ENCODE data around the gene VPS4B.
"Not testable (repeated sequence)": the region's sequence is repeated elsewhere in the genome, so short reads cannot be mapped to it uniquely, and the experiment has no call there.

Gene VPS4B

DNA sequence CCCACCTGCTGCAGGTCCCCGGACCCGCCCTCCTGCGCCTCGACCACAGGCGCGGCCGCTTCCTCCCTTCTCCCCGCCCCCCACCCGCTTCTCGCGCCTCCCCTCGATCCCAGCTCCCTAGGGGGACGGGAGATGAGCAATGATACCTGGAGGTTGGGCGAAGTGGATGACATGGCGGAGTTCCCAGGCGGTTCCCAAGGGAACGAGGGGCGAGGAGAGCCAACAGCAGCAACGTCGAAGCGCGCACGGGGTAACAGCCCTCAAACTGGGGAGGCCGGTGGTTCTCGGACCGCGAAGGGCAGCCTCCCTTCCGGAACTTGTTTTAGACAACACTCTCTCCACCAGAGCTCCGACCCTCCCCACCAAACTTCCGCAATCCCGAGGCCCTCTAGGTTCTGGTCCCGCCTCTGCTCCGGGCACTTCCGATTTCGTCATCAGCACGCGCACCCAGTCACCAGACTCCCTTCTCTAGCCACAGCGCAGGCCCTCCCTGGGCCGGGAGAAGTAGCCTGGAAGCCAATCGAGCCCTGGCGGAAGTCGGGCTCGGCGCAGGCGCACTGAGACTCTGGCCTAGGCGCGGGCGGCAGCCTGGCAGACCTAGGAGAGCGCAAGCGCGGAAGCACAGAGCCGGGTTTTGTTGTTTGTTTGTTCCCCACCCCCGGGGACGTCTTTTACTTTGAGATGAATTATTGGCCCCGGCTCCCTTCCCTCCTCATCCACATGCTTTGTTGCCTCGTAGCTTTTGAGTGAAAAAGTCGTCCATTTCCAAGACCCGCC, at the start of gene VPS4B:
Gene VPS4B, minus strand, starts transcription at position 390 of the 777 bp plus-strand sequence. Its CDS starts 217 bp downstream, at position 173.
- DNase-seq (ENCODE audit: low spot score), result peak; percentile 99

DNA sequence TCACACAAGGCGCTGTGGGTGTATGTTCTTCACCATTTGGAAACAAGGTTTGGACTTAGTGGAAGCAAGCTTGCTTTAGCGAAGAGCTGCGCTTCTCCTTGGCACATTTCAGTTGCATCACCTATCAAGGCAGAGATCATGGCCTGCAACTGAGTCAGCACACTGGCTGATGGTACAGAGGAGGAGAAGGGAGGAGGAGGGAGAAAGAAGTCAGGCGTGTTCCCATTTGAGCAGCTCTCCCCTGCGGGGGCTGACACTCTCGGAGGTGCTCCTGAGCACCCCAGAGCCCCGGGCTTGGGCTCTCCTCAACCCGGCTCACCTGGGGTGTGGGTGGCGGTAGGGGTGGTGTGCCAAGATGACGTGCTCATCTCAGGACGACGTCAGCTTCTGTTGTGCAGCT, 48.5 kb upstream of the VPS4B start:
- DNase-seq (ENCODE audit: low spot score), result no peak

- no peak for DNase-seq (ENCODE audit: low spot score)
Measured at GRCh38 chr18:63468575-63468974, 46.3 kb upstream of the VPS4B start.

DNA sequence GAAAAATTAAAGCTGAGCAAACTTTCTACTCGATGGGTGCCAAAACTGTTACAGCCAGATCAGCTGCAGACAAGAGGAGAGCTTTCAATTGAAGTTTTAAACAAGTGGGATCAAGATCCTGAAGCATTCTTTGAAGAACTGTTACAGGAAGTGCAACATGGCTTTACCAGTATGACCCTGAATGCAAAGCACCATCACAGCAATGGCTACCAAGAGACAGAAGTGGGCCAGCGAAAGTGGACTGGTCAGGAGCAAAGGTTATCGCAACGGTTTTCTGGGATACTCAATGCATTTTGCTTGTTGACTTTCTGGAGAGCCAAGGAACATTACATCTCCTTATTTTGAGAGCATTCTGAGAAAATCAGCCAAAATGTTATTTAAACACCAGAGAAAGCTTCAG, 45.4 kb upstream of the VPS4B start:
- no peak for DNase-seq (ENCODE audit: low spot score)

GRCh38 chr18:63465059-63465458, 42.8 kb upstream of the VPS4B start:
- DNase-seq (ENCODE audit: low spot score), result no peak

DNA sequence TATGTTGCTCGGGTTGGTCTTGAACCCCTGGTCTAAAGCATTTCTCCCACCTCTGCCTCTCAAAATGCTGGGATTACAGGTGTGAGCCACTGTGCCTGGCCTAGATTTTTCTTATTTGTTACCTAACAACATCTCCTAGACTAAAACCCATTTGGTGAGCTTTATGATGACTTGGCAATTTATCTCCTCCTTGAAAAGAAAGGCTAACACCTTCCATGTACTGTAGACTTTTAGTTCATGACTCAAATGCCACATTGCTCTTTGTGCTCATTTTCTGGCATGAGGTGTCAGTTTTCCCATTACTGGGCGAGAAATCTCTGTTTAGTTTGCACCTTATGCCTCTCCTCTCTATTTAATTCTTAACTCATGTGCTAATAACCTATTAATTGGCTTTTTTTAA, 42.2 kb upstream of the VPS4B start:
- DNase-seq (ENCODE audit: low spot score), result no peak

- DNase-seq (ENCODE audit: low spot score), result no peak
Measured at GRCh38 chr18:63460414-63460813, 38.1 kb upstream of the VPS4B start.

- DNase-seq (ENCODE audit: low spot score), result no peak
Measured at GRCh38 chr18:63457977-63458376, 35.7 kb upstream of the VPS4B start.

DNA sequence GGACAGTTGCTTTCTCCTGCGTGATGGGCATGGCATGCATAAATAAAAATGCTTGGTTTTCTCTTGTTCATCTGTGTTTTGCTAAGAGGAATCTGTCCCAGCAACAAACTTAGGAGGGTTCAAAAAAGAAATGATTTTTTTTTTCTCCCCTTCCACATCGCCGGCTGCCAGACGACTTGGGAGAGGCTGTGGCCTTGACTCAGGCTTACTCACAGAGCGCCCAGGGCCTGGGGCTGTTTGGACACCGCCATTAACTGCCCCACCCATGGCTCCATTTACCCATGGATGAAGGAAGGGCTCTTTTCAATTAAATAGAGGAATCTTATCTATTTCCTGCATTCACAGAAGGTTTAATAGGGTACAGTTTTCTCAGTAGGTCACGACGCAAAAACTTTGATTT, 32.2 kb upstream of the VPS4B start:
- peak; percentile 25 for DNase-seq (ENCODE audit: low spot score)

DNA sequence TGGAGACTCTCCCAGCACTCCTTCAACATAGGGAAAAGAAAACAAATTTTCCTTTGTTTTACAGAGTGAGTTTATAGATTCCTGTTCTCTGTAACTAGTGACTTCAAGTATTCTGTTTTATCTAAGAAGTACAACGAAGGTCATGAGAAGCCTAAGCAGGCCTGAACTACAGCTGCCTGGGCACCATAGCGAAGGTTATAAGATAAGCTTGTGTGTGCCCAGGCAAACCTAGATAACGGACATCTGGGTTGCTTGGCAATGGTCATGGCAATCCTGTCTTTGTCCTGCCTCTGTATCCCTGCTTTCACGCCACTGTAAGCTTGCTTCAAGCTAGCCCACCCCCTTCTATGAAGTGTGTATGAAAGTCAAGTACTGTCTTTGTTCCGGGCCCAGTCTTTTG, 30.5 kb upstream of the VPS4B start:
- DNase-seq (ENCODE audit: low spot score), result not testable (repeated sequence)

GRCh38 chr18:63451799-63452660, 29.8 kb upstream of the VPS4B start:
- no peak for DNase-seq (ENCODE audit: low spot score)

DNA sequence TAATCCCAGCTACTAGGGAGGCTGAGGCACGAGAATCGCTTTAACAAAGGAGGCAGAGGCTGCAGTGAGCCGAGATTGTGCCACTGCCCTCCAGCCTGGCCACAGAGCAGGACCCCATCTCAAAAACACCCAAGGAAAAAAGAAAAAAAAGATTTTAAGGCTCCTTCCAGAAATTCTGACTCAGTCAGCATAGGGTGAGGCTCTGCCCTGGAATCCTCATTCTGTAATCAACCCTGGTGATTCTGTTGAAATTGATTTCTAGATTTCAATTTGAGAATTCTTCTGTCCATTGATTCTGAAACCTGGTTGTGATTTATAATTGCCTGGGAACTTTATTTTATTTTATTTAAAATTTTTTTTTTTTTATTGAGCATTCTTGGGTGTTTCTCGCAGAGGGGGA, 27.1 kb upstream of the VPS4B start:
- DNase-seq (ENCODE audit: low spot score), result peak; percentile 24

- no peak for DNase-seq (ENCODE audit: low spot score)
Measured at GRCh38 chr18:63447066-63447465, 24.8 kb upstream of the VPS4B start.

DNA sequence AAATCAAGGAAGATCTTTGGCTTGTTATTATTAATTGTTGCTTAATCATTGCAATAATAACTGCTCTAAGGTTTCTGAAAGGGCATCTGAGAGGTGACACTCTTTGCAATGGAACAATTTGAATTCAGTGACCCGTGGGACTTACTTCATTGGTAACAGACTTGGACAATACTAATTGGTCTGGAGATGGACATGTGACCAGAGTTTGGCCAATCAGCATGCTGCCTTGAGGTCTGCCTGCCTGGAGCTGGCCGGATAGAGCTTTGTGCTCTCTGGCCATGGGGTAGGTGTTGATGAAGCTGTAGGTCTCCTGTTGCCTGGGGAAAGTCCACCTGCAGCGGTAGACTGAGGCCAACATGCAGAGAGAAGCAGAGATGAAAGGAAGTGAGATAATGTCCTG, 24.0 kb upstream of the VPS4B start:
- DNase-seq (ENCODE audit: low spot score), result no peak

GRCh38 chr18:63445037-63445436, 22.8 kb upstream of the VPS4B start:
- DNase-seq (ENCODE audit: low spot score), result peak; percentile 16

- DNase-seq (ENCODE audit: low spot score), result peak; percentile 83
Measured at GRCh38 chr18:63444580-63444979, 22.3 kb upstream of the VPS4B start.

DNA sequence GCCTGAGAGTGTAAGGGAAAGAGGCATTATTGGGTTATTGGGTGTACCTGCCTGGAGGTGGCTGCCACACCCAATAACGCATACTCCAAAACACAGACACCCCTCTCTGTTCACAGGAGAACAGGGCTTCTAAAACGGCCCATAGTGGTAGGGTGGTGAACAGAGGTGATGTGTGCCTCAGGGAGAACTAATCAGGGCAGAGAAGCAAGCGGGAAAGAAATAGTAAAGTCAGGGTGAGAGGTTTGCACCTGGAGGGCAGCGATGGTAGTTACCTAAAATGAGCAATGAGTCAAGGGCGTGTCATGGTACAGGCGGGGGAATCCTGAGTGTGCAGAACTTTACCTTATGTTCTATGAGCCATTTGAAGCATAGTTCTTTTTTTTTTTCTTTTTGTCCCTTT, 21.6 kb upstream of the VPS4B start:
- no peak for DNase-seq (ENCODE audit: low spot score)

- no peak for DNase-seq (ENCODE audit: low spot score)
Measured at GRCh38 chr18:63440881-63441280, 18.6 kb upstream of the VPS4B start.

GRCh38 chr18:63440219-63440618, 17.9 kb upstream of the VPS4B start:
- peak; percentile 54 for DNase-seq (ENCODE audit: low spot score)

DNA sequence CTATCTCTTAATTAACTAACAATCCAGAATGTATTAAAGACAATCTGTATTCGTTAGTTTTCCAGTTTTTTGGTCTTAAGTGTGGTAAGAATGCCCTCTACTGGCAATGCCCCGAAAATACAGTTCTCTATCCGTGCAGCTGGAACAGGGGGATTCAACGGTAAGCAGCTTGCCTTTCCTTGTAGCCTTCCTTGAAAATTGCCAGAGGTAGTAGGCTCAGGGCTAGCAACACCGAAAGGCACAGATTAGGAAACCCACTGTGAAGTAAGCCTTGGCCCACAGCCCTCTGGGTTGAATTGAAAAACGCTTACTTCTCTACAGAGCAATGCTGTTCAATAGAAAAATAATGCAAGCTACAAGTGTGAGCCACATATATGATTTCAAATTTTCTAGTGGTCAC, 17.1 kb upstream of the VPS4B start:
- DNase-seq (ENCODE audit: low spot score), result peak; percentile 65

DNA sequence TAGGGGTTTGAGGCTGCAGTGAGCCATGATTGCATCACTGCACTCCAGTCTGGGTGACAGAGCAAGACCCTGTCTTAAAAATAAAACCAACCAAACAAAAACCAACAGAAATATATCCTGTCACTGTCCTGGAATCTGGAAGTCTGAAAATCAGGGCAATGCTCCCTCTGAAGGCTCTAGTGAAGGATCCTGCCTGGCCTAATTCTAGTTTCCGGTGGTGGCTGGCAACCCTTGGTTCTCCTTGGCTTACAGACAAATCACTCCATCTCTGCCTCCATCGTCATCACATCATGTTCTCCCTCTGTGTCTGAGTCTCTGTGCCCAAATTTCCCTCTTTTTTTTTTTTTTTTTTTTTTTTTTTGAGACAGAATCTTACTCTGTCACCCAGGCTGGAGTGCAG, 15.9 kb upstream of the VPS4B start:
- peak; percentile 21 for DNase-seq (ENCODE audit: low spot score)

GRCh38 chr18:63433334-63433866, 11.1 kb upstream of the VPS4B start:
- peak; percentile 47 for DNase-seq (ENCODE audit: low spot score)

DNA sequence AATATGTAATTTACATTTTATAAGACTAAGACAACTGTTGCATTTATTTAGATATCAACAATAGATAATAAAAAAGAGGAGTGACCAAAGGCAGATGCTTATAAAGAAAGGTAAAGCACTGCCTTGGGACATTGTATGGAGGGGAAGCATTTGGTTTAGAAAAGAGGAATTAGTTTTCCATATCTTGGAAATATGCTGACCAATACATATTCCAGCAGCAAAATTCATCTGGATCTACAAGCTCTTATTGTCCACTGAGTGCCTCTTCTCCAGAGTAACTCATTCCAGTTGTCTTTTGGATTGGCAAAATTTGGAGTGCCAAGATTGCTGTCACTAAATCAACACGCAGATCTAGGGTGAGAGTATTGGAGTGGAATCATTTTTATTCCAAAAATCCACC, 8.9 kb upstream of the VPS4B start:
- no peak for DNase-seq (ENCODE audit: low spot score)

Data from GM03348 (cell line).